NCI-H2029 treated with DMSO at 0.1 percent for 48 hours (cell line): ENCODE data around the gene RPRD2.

Experiments used
- DNase-seq: peaks from one replicate; lab custom pipeline; 2025; lab: John Stamatoyannopoulos, UW

Gene RPRD2

GRCh38 chr1:150472601-150473200 lies 108.8 kb downstream of the RPRD2 start:
- no peak for DNase-seq

DNA sequence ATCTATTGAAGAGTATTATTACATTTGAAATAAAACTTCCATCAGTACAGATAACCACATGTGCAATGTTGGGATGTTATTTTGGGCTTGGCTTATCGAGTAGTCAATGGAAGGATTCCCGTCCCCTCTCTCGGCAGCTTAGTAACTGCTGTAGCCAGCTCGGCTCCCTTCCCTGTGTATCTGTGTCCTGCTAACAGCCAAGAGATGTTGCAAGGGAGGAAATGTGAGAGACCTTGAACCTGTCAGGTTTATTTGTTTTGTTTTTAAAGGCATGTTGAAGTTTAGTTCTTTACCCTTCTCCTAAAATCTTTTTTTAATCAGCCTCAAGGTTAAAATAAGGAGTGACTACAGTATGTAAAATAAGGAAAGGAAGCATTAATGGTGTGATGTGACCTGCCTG lies 109.7 kb downstream of the RPRD2 start:
- DNase-seq, result no peak

GRCh38 chr1:150474869-150475268 lies 110.9 kb downstream of the RPRD2 start:
- no peak for DNase-seq

- no peak for DNase-seq
Measured at GRCh38 chr1:150476754-150477153, 112.8 kb downstream of the RPRD2 start.

GRCh38 chr1:150477320-150477719 lies 113.4 kb downstream of the RPRD2 start:
- no peak for DNase-seq

- DNase-seq, result no peak
Measured at GRCh38 chr1:150477733-150478132, 113.8 kb downstream of the RPRD2 start.

DNA sequence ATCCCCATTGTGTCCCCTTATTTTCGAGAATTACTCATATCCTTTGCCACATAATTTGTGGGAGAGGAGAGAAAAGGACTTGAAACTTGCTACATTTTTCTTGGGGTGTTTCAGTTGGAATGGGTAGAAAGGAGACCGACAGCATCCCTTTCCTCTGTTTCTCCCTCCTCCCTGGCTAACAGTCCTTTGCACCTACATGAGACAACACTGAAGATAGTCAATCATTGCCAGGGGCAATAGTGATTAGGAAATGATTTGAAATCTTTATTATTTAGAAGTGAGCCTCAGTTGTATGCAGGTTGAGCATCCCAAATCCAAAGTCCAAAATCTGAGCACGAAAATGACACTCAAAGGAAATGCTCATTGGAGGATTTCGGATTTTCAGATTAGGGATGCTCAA lies 115.4 kb downstream of the RPRD2 start:
- DNase-seq, result no peak

DNA sequence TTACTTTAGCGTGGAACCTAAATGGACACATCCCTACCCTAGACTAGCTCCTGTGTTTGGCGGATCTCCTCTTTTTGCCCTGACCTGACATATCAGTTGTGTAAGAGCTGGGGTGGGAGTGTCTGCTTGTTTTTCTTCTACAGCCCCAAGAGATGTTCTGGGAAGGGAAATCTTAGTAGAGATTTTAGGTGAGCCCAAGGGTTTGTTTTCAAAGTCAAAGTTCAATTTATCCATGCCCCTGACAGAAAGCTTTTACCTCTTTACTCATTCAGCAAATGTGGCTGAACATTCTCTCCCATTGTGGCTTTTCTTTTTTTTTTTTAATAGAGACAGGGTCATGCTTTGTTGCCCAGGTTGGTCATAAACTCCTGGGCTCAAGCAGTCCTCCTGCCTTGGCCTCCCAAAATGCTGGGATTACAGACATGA lies 116.0 kb downstream of the RPRD2 start:
- DNase-seq, result no peak

DNA sequence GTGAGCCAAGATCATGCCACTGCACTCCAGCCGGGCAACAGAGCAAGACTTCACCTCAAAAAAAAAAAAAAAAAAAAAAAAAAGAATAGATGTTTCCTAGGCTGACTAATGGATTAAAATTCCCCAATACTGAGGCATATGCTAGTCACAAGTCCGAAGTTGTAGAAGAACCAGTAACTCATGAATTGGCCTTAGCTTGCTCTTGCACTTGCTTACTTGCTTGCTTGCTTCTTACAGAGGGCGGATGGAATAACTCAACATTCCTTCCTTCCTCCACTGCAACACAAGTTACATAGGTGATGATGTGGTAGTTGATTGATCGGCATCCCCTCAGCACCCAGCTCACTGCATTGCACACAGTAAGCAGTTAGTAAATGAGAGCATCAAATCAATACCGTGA lies 120.5 kb downstream of the RPRD2 start:
- DNase-seq, result no peak

DNA sequence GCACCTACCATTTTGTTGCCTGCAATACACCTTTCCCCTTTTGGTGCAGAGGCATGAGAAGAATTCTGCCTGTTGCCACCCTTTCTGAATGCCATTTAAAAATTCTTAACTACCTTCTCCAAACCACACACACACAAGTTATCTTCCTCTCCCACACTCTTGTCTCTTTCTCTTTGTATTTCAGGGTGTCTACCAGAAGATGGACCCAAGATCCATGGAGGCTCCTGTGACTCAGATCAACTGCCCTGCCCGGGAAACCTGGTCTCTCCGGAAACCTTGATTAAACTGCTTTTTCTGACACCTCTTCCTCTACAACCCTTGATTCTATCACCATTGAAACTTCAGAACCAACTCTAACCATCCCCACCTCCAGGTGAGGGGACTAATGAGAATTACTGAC lies 120.9 kb downstream of the RPRD2 start:
- DNase-seq, result no peak

GRCh38 chr1:150486966-150487762 lies 123.2 kb downstream of the RPRD2 start, which contains the start of gene TARS2:
Gene TARS2 (plus strand): TSS chr1:150487419. CDS start chr1:150487451, 32 bp downstream.
- peak; percentile 96 for DNase-seq

GRCh38 chr1:150487763-150488115 lies 123.8 kb downstream of the RPRD2 start:
- DNase-seq, result no peak

DNA sequence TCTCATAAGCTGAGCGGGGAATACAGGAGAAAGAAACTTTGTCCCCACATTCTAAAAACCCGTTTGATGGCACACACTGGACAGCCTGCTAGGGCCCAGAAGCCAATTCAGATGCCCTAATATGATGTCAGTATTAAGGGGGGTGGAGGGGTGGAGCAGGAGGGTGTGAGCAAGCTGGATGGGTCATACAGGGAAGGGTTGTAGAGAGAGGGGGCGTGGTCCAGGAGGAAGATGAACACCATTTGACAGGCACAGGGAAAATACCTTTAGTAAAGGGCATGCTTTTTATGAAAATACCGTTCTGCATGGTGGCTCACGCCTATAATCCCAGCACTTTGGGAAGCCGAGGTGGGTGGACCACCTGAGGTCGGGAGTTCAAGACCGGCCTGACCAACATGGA lies 129.2 kb downstream of the RPRD2 start:
- no peak for DNase-seq

GRCh38 chr1:150498342-150498741 lies 134.4 kb downstream of the RPRD2 start:
- no peak for DNase-seq

- DNase-seq, result no peak
Measured at GRCh38 chr1:150505431-150505830, 141.5 kb downstream of the RPRD2 start.

- no peak for DNase-seq
Measured at GRCh38 chr1:150507912-150508864, 144.2 kb downstream of the RPRD2 start, which contains the start of gene ECM1. Gene ECM1 (plus strand): TSS chr1:150508109. CDS start chr1:150508210, 101 bp downstream.

DNA sequence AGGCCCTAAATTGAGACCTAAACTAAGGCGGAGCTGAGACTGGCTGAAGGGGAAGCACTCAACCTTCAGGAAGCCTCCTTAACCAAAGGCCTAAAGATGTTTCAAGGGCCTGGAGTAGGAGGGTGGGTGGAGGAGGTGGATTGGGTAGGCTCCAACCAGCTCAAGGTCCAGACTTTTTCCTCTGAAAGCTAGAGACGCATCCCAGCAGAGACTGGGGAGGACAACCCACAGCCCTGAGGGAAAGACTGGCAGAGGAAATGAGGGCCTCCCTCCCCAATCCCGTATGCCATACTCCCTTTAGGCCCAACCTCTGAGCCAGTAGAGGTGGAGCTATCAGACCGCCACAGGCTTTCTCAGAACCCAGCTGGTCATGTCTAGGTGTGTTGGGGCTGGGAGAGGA lies 145.0 kb downstream of the RPRD2 start:
- DNase-seq, result no peak

- no peak for DNase-seq
Measured at GRCh38 chr1:150511551-150511950, 147.6 kb downstream of the RPRD2 start.

GRCh38 chr1:150511985-150512660 lies 148.2 kb downstream of the RPRD2 start:
- DNase-seq, result no peak

DNA sequence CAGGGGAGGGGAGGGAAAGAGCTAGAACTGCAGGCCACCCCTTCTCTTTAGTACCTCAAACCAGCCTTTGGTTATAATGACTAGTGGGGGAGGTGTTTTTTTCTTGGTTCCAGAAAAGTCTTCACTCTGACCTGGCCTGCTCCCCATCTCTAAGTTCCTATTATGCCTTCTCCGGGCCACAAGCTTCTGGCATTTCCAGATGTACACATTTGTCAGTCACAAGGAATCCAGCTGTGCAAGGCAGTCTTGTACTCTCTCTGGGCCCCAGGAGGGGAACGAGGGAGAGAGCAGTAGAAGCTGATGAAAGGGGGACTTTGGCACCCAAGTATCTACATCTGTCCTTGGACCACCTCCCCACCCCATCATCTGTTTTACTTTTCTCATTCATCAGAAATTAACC lies 148.9 kb downstream of the RPRD2 start:
- no peak for DNase-seq

DNA sequence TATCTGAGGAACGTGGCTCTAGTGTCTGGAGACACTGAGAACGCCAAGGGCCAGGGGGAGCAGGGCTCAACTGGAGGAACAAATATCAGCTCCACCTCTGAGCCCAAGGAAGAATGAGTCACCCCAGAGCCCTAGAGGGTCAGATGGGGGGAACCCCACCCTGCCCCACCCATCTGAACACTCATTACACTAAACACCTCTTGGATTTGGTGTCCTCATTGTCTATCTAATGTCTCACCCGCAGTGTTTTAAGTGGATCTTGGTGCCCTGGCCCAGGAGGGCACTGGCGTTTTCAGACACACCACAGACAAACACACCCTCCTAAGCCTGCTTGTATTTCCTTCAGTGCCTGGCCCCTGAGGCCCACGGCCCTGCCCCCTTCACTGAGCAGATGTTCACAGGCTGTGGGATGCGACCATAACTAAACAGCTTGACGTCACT lies 149.4 kb downstream of the RPRD2 start:
- no peak for DNase-seq

DNA sequence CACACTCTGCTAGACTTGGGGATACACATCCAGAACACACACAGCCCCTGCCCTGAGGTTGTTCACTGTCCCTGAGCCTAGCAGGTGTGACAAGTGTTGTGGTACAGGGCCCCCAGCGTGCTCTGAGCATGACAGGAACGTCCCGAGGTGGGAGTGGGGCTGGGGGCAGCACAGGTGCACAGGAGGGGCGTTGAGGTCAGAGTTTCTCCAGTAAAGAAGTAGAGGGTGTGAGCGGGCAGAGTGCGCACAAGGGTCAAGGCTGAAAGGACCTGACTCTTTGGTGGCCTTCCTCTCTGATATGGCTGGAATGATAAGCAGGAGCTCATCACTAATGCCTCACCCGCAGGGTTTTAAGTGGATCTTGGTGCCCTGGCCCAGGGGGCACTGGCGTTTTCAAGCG lies 150.3 kb downstream of the RPRD2 start:
- DNase-seq, result no peak
